ENCODE measurements around the gene ZDHHC20. TPM values are rescaled to one million over a fixed set of nuclear protein-coding genes. Genes with fewer than 3 reads are reported as not detected.
A peak's percentile ranks its signal among the peaks of the same experiment; 100 is the strongest.

ZDHHC20 gene
- total RNA-seq, 1 donor from 2014 or later = 21.0 TPM

DNA sequence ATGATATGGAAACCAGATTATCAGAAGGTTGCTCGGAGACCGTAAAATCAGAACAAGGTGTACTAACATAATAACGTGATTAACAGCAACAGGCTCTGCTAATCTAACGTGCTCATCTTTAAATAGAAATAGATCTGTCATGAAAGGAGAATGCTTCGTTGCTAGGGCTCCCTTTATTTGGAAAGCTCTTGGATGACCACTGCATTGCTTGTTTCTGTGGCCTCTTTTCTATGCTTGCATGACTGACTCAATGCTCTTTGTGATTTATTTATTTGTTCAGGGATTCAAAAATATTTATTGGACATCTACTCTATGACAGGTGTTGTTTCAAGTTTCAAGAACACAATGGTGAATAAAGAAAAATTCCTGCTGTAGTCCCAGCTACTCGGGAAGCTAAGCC, 22.3 kb upstream of the ZDHHC20 start:
- H3K27ac Mint-ChIP-seq (ENCODE audit: unreplicated experiment) = no peak overlapping the region
- H3K4me1 Mint-ChIP-seq (ENCODE audit: low read depth, unreplicated experiment) = peaks cover 4% of the 10 kb centered on the region
- H3K36me3 Mint-ChIP-seq (ENCODE audit: unreplicated experiment) = peaks cover 5% of the 10 kb centered on the region
- no peaks in the 10 kb centered on the region for H3K9me3 Mint-ChIP-seq (ENCODE audit: unreplicated experiment)
- no peak for DNase-seq
- peaks cover 6% of the 10 kb centered on the region for H3K27me3 Mint-ChIP-seq (ENCODE audit: unreplicated experiment)
- no peak overlapping the region for H3K4me3 Mint-ChIP-seq (ENCODE audit: unreplicated experiment)
- TF ChIP-seq, protein P1, sequence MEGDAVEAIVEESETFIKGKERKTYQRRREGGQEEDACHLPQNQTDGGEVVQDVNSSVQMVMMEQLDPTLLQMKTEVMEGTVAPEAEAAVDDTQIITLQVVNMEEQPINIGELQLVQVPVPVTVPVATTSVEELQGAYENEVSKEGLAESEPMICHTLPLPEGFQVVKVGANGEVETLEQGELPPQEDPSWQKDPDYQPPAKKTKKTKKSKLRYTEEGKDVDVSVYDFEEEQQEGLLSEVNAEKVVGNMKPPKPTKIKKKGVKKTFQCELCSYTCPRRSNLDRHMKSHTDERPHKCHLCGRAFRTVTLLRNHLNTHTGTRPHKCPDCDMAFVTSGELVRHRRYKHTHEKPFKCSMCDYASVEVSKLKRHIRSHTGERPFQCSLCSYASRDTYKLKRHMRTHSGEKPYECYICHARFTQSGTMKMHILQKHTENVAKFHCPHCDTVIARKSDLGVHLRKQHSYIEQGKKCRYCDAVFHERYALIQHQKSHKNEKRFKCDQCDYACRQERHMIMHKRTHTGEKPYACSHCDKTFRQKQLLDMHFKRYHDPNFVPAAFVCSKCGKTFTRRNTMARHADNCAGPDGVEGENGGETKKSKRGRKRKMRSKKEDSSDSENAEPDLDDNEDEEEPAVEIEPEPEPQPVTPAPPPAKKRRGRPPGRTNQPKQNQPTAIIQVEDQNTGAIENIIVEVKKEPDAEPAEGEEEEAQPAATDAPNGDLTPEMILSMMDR (IDR thresholded peaks at IDR 0.05; ENCODE audit: partially characterized antibody, unreplicated experiment) = no peak

DNA sequence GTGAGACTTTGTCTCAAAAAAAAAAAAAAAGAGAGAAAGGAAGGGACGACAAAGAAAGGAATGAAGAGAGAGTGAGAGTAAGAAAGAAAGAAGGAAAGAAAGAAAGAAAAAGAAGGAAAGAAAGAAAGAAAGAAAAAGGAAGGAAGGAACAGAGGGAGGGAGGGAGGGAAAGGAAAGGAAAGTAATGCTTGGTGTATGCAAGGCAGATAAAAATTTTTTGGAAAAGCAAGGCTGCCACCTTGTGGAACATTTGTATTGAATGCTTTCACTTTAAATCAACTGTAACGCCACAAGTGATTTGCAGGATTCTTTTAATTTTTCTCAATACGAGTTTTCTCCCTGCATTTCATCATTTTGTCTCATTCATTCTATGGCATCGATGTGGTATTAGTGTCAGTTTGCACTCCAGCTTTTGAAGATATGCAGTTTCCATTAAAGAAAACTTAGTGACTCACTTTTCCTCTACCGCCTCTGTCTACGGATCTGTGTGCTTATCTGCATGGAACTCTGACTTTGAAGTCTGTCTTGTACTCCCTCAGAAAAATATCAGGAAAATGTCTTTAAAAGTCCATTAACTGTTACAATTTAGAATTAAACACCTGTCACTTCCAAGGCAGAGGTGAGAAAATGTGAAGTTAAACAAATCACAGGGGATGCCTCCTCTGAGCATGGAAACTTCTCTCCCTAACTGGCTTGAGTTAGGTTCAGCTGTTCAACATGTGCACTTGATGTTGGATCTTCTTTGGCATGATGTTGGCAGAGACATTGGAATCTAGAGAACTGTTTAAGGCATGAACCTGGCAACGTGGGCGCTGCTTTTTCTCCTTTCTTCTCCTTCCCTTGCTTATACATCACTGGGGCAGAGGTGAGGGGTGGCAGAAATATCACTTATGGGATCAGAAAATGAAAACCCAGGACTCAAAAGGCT, 20.0 kb upstream of the ZDHHC20 start:
- no peak overlapping the region for H3K27ac Mint-ChIP-seq (ENCODE audit: unreplicated experiment)
- no peak for DNase-seq
- TF ChIP-seq, protein P1 (IDR thresholded peaks at IDR 0.05; ENCODE audit: partially characterized antibody, unreplicated experiment) = peak; percentile 56
- H3K36me3 Mint-ChIP-seq (ENCODE audit: unreplicated experiment) = no peaks in the 10 kb centered on the region
- peaks cover 4% of the 10 kb centered on the region for H3K4me1 Mint-ChIP-seq (ENCODE audit: low read depth, unreplicated experiment)
- H3K27me3 Mint-ChIP-seq (ENCODE audit: unreplicated experiment) = peaks cover 6% of the 10 kb centered on the region
- H3K9me3 Mint-ChIP-seq (ENCODE audit: unreplicated experiment) = no peaks in the 10 kb centered on the region
- no peak overlapping the region for H3K4me3 Mint-ChIP-seq (ENCODE audit: unreplicated experiment)

DNA sequence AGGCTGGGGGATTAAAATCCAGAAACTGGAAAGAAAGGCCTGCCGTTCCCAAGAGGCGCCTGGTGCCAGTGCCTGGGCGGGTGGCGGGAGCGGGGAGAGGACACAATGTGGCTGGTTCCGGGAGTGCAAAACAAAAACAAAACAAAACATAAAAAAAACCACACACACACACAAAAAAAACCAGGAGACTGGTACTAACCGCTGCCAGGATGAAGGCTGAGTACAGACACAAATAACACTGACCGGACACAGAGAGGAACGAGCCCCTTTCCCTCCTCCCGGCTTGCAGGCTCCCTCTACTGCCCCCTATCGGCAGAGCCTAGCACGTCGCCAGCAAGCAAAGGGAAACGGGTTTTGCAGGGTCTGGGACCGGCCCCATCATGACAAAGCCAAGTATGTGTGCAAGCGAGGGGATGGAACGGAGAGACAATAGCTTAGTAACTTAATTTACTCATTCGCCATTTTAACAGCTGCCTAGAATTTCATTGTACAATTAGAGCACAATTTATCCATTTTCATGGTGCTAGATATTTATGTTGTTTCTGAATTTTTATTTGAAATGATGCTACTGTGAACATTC, 17.9 kb upstream of the ZDHHC20 start:
- H3K27ac Mint-ChIP-seq (ENCODE audit: unreplicated experiment) = peak overlapping the region; percentile 91

DNA sequence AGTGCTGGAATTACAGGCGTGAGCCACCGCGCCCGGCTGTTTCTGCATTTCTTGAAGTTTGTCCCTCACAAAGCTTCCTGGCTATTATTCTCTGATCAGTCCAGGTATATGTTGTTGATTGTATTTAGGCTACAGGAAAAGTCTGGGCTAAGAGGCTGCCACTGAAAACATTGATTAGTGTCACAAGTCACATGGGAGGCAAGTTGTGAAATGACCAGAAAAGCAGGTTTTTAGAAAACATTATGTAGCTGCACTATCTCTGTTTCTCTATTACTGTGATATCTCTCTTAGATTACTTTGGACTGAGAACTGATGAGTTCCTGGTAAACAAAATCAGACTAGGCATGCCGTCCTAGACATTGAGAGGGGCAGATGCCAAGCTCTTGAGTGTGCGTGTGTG, 16.0 kb upstream of the ZDHHC20 start:
- Mint-ChIP-seq H3K36me3 (ENCODE audit: unreplicated experiment) (peaks cover 11% of the 10 kb centered on the region), H3K4me1 (ENCODE audit: low read depth, unreplicated experiment) (peaks cover 4% of the 10 kb centered on the region), H3K9me3 (ENCODE audit: unreplicated experiment) (no peaks in the 10 kb centered on the region), H3K27me3 (ENCODE audit: unreplicated experiment) (peaks cover 6% of the 10 kb centered on the region), H3K4me3 (ENCODE audit: unreplicated experiment) (no peak overlapping the region), H3K27ac (ENCODE audit: unreplicated experiment) (no peak overlapping the region)
- no peak for DNase-seq
- TF ChIP-seq, protein P1 (IDR thresholded peaks at IDR 0.05; ENCODE audit: partially characterized antibody, unreplicated experiment) = no peak

More for the DNA sequence above, 17.9 kb upstream of the ZDHHC20 start:
- TF ChIP-seq, protein P1 (IDR thresholded peaks at IDR 0.05; ENCODE audit: partially characterized antibody, unreplicated experiment) = peak; percentile 97
- H3K4me1 Mint-ChIP-seq (ENCODE audit: low read depth, unreplicated experiment) = peaks cover 4% of the 10 kb centered on the region
- peaks cover 6% of the 10 kb centered on the region for H3K27me3 Mint-ChIP-seq (ENCODE audit: unreplicated experiment)
- peak overlapping the region; percentile 94 for H3K4me3 Mint-ChIP-seq (ENCODE audit: unreplicated experiment)
- no peaks in the 10 kb centered on the region for H3K36me3 Mint-ChIP-seq (ENCODE audit: unreplicated experiment)
- peak; percentile 93 for DNase-seq
- no peaks in the 10 kb centered on the region for H3K9me3 Mint-ChIP-seq (ENCODE audit: unreplicated experiment)

- Mint-ChIP-seq H3K4me1 (ENCODE audit: low read depth, unreplicated experiment) (no peaks in the 10 kb centered on the region), H3K27ac (ENCODE audit: unreplicated experiment) (no peak overlapping the region), H3K4me3 (ENCODE audit: unreplicated experiment) (no peak overlapping the region), H3K27me3 (ENCODE audit: unreplicated experiment) (no peaks in the 10 kb centered on the region), H3K9me3 (ENCODE audit: unreplicated experiment) (no peaks in the 10 kb centered on the region), H3K36me3 (ENCODE audit: unreplicated experiment) (peaks cover 15% of the 10 kb centered on the region)
- TF ChIP-seq, protein P1 (IDR thresholded peaks at IDR 0.05; ENCODE audit: partially characterized antibody, unreplicated experiment) = no peak
- no peak for DNase-seq
Measured at GRCh38 chr13:21470785-21471184, 11.7 kb upstream of the ZDHHC20 start.

Measured in glutamatergic neuron (in vitro differentiated cells).